Smooth muscle cell (in vitro differentiated cells): Measurements from ENCODE around the gene RILPL1. TPM values are rescaled to one million over a fixed set of nuclear protein-coding genes. Genes with fewer than 3 reads are reported as not detected.

Source experiments
- DNase-seq: peaks from one replicate; lab custom pipeline; 2025; ENCODE audit not compliant: unreplicated experiment; lab: John Stamatoyannopoulos, UW
- H2AFZ ChIP-seq: fragments of 200-600 bp; sonication (generic); 2 replicates; pipeline ENCODE4 v1.6.0; 2016; ENCODE audit warnings: antibody characterized with exemption, low read depth, mild to moderate bottlenecking
- H3F3A ChIP-seq: fragments of 200-600 bp; sonication (generic); 2 replicates; pipeline ENCODE4 v1.6.0; 2017; ENCODE audit warnings: antibody characterized with exemption, low read depth
- H3K27ac ChIP-seq: fragments of 200-600 bp; sonication (generic); 2 replicates; pipeline ENCODE4 v1.5.1; 2016; ENCODE audit warnings: low read depth, mild to moderate bottlenecking
- H3K27me3 ChIP-seq: fragments of 200-600 bp; sonication (generic); 2 replicates; pipeline ENCODE4 v1.6.1; 2016; ENCODE audit warnings: low read depth, mild to moderate bottlenecking
- H3K36me3 ChIP-seq: fragments of 200-600 bp; sonication (generic); 2 replicates; pipeline ENCODE4 v1.5.1; 2016; ENCODE audit warnings: low read depth
- H3K4me1 ChIP-seq: fragments of 200-600 bp; sonication (generic); 2 replicates; pipeline ENCODE4 v1.5.1; 2016; ENCODE audit warnings: low read depth
- H3K4me2 ChIP-seq: fragments of 200-600 bp; sonication (generic); 2 replicates; pipeline ENCODE4 v1.6.0; 2016; ENCODE audit warnings: mild to moderate bottlenecking
- H3K4me3 ChIP-seq: fragments of 200-600 bp; sonication (generic); 2 replicates; pipeline ENCODE4 v1.5.1; 2016; ENCODE audit warnings: mild to moderate bottlenecking
- H3K79me2 ChIP-seq: fragments of 200-600 bp; sonication (generic); 2 replicates; pipeline ENCODE4 v1.6.0; 2016; ENCODE audit warnings: low read depth, mild to moderate bottlenecking
- H3K9ac ChIP-seq: fragments of 200-600 bp; sonication (generic); 2 replicates; pipeline ENCODE4 v1.6.0; 2016; ENCODE audit warnings: low read depth
- H3K9me3 ChIP-seq: fragments of 200-600 bp; sonication (generic); replicated peaks from 2 replicates; pipeline ENCODE4 v1.5.1; 2016; ENCODE audit warnings: low read depth
- H4K20me1 ChIP-seq: fragments of 200-600 bp; sonication (generic); 2 replicates; pipeline ENCODE4 v1.6.0; 2016; ENCODE audit warnings: low read depth
- WGBS: methylation state at CpG from one replicate; pipeline ENCODE4 v1.1.7; 2016; ENCODE audit warnings: low lambda C conversion rate; 5-methylcytosine and 5-hydroxymethylcytosine counted together
- polyA plus RNA-seq: library from polyadenylated mRNA; unstranded; fragments of >200 nt; fragmentation: Nextera tagmentation; extraction: Ambion mirVana; gene quantifications from 2 replicates; pipeline ENCODE4 v1.2.1, GENCODE V29; 2016
- total RNA-seq: library from RNA; depleted of rRNA; stranded (reverse); fragments of >200 nt; gene quantifications from 2 replicates; pipeline ENCODE4 v1.2.3, GENCODE V29; 2014
- TF ChIP-seq, protein P1 (sequence below): fragments of 200-600 bp; sonication (generic); IDR thresholded peaks from 2 replicates; pipeline ENCODE4 v1.5.1; 2017; ENCODE audit warnings: borderline replicate concordance, mild to moderate bottlenecking, antibody characterized with exemption; ENCODE audit not compliant: insufficient read depth, poor library complexity, severe bottlenecking

The RILPL1 gene
- total and polyA plus RNA-seq, 2 experiments from 2014 or later = 17.9 to 29.8 TPM

DNA sequence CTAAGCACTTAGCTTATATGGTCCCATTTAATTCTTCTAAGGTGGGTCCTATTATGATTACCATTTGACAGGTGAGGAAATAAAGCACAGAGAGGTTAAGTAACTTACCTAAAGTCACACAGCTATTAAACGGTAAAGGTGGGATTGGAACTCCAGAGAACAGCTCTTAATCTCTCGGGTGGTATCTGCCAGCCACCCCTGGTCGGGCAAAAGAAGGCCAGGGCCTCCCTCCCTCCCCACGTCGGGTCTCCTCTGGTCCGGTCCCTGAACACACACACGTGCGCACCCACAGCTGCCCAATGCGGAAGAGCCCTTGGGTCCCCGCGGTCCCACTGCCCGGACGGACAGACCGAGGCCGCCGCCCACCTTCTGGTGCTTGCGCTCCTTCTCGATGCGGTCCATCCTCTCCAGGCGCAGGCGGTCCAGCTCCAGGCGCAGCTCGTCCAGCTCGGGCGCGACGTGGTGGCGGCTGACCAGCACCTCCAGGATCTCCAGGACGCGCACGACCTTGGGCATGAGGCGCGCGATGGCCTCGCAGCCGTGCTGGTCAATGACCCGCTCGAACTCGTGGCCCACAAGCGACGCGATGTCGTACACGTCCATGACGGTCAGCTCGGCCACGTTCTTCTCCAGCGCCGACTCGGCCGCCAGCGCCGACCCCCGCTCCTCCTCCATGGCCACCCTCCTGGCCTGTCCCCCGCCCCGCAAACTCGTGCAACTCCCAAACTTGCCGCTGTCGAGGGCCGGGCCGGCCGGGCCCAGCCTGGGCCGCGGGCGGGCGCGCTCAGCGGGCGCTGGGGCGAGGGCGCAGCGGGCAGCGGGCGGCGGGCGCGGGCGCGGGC lies 490 bp downstream of the RILPL1 start:
- peak; percentile 17 for DNase-seq
- Histone ChIP-seq H3K4me1 (peaks cover 17% of the 10 kb centered on the region), H3F3A (peaks cover 4% of the 10 kb centered on the region), H3K36me3 (no peaks in the 10 kb centered on the region), H3K4me2 (peak overlapping the region; percentile 95), H2AFZ (peak overlapping the region; percentile 93), H3K4me3 (peak overlapping the region; percentile 72), H3K9me3 (no peaks in the 10 kb centered on the region), H3K27ac (peak overlapping the region; percentile 2), H4K20me1 (no peaks in the 10 kb centered on the region), H3K9ac (peak overlapping the region; percentile 43), H3K79me2 (peaks cover 18% of the 10 kb centered on the region), H3K27me3 (no peaks in the 10 kb centered on the region)
- 6% methylated on average over 56 of the region's 79 CpGs for WGBS
- TF ChIP-seq, protein P1, sequence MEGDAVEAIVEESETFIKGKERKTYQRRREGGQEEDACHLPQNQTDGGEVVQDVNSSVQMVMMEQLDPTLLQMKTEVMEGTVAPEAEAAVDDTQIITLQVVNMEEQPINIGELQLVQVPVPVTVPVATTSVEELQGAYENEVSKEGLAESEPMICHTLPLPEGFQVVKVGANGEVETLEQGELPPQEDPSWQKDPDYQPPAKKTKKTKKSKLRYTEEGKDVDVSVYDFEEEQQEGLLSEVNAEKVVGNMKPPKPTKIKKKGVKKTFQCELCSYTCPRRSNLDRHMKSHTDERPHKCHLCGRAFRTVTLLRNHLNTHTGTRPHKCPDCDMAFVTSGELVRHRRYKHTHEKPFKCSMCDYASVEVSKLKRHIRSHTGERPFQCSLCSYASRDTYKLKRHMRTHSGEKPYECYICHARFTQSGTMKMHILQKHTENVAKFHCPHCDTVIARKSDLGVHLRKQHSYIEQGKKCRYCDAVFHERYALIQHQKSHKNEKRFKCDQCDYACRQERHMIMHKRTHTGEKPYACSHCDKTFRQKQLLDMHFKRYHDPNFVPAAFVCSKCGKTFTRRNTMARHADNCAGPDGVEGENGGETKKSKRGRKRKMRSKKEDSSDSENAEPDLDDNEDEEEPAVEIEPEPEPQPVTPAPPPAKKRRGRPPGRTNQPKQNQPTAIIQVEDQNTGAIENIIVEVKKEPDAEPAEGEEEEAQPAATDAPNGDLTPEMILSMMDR = no peak

DNA sequence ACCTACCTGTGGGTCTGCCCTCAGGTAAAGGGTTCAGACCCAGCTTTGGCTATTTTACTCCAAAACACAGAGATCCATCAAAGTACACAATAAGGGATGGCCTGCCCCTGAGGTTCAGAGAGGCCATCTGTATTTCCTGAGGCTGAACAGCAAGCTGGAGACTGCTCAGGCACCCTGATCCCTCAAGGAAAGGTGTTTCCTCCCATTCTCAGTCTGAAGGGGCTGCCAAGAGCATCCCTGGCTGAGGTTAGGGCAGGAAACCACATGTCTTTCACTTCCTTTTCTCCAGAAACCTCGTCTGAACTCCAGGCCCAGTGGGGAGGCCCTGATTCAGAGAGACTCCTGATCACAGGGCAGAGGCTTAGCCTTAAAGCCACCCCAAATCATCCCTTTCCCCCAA lies 1.5 kb downstream of the RILPL1 start:
- Histone ChIP-seq H3K4me3 (peak overlapping the region; percentile 72), H3K79me2 (peaks cover 19% of the 10 kb centered on the region), H3K27ac (no peak overlapping the region), H3K36me3 (no peaks in the 10 kb centered on the region), H3K4me1 (peaks cover 17% of the 10 kb centered on the region), H3K9ac (no peak overlapping the region), H2AFZ (no peak overlapping the region), H3K4me2 (peak overlapping the region; percentile 95), H4K20me1 (no peaks in the 10 kb centered on the region), H3F3A (peaks cover 4% of the 10 kb centered on the region), H3K27me3 (no peaks in the 10 kb centered on the region), H3K9me3 (no peaks in the 10 kb centered on the region)
- 5% methylated on average over 1 of the region's 1 CpG for WGBS
- TF ChIP-seq, protein P1 = no peak
- DNase-seq = no peak

DNA sequence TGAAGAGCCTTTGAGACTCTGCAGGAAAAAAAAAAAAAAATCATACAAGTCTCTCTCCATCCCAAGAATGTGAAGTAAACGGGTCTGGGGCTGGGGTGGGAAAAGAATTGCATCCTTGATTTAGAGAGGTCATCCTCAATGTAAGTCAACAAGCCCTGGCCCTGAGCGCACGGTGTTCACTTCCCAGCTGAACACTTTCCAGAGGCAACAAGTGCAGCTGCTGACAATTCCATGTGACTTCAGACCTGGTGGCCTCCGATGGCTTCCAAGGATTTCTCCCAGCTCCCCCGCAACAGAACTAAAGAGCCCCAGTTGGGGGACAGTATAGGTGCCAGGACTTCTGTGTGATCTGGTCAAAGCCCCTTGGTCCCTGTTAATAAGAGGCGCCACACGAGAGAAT lies 2.4 kb downstream of the RILPL1 start:
- peaks cover 21% of the 10 kb centered on the region for H3K79me2 ChIP-seq
- H3K4me3 ChIP-seq = no peak overlapping the region
- no peak for DNase-seq

More for the DNA sequence above, 2.4 kb downstream of the RILPL1 start:
- Histone ChIP-seq H3K4me1 (peaks cover 17% of the 10 kb centered on the region), H2AFZ (no peak overlapping the region), H3K36me3 (no peaks in the 10 kb centered on the region), H3K27me3 (no peaks in the 10 kb centered on the region), H3K9ac (no peak overlapping the region), H3K9me3 (no peaks in the 10 kb centered on the region), H4K20me1 (no peaks in the 10 kb centered on the region), H3K4me2 (no peak overlapping the region), H3F3A (peaks cover 4% of the 10 kb centered on the region), H3K27ac (no peak overlapping the region)
- TF ChIP-seq, protein P1 = no peak
- 98% methylated on average over 7 of the region's 7 CpGs for WGBS
